HG03045 (cell line): ENCODE measurements around the gene NXPH4.
A peak's percentile ranks its signal among the peaks of the same experiment; 100 is the strongest.

Experiments
- ATAC-seq: cut with Tn5 transposase; IDR thresholded peaks from one replicate; pipeline ENCODE4 v1.9.1; 2021; ENCODE audit warnings: mild to moderate bottlenecking, moderate library complexity; ENCODE audit not compliant: unreplicated experiment

The NXPH4 gene

DNA sequence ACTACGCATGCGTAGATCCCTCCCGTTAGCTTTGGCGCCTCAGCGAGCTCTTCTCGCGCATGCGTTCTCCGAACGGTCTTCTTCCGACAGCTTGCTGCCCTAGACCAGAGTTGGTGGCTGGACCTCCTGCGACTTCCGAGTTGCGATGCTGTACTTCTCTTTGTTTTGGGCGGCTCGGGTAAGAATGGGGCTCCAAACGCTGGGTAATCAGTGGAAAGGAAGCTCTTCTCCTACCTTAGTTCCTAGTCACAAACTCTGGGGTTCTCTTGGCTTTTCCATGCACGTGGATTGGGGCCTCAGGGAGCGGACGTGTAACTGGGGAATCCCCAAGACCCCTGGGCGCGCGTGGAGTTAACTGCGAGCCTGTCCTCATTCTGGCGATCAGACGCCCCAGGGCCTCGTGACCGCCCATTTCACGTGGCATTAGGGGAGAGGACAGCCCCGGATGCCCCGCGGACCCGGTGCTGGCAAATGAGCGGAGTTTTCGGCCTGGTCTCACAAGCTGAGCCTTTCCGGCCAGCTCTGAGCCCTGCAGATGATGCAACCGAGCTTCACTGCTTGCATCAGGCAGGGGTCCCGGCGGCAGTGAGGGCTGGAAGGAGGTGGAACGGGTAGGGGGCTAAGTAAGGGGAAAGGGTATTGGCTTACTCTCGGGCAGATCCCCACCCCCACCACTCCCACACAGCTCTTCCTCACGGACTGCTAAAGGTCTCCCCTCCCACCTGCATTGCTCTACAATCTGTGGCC is 13.2 kb downstream of the NXPH4 start, which contains the start of gene SHMT2:
Gene SHMT2 (plus strand): TSS at position 78 of the 747 bp plus-strand sequence. CDS start 68 bp downstream, at position 146.
- ATAC-seq = peak; percentile 63

DNA sequence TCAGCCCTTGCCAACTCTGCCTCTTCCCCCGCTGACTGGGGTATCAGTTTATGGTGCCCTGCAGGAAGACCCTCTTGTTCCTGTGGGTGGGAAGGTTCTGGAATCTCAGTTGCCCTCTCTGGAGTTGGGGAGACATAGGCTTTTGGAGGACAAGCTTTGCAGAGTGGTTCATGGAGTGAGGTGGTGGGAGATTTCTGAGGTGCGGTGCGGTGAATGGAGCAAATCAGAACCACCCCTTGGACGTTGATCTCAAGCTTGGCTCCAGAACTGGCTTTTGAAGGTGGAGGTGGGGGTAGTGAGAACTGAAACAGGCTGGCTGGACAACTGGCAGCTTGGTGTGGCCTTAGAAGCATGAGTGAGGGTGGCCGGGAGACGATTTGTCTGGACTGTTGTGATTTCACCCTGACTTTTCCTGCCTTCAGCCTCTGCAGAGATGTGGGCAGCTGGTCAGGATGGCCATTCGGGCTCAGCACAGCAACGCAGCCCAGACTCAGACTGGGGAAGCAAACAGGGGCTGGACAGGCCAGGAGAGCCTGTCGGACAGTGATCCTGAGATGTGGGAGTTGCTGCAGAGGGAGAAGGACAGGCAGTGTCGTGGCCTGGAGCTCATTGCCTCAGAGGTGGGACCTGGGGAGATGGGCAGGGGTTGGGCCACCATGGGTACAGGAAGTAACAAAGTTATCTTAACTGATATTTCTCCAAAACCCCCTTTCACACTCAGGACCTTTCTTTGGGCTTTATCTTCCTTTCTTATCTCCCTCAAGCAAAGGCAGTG is 14.0 kb downstream of the NXPH4 start:
- no peak for ATAC-seq

DNA sequence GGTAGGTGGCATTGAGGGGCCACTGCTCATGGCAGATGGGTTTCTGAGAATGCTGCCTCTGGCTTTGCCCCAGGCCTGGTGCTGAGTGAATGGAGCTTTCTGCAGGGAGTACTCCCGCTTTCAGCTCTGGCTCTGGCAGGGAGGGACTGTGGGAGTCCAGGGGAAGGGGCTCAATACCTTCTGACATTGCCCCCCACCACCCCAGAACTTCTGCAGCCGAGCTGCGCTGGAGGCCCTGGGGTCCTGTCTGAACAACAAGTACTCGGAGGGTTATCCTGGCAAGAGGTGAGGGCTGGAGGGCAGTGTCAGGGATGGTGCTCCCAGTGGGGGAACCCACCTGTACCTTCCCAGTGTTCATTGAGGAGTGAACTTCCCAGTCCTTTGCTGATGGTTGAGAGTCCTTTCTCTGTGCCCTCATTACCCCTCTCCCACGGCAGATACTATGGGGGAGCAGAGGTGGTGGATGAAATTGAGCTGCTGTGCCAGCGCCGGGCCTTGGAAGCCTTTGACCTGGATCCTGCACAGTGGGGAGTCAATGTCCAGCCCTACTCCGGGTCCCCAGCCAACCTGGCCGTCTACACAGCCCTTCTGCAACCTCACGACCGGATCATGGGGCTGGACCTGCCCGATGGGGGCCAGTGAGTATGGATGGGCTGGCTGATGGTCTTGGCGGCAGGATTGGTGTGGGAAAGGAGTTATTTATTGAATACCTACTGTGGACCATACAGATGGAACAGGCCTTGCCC is 14.9 kb downstream of the NXPH4 start:
- ATAC-seq = no peak

GRCh38 chr12:57232156-57232756 is 15.7 kb downstream of the NXPH4 start:
- no peak for ATAC-seq

DNA sequence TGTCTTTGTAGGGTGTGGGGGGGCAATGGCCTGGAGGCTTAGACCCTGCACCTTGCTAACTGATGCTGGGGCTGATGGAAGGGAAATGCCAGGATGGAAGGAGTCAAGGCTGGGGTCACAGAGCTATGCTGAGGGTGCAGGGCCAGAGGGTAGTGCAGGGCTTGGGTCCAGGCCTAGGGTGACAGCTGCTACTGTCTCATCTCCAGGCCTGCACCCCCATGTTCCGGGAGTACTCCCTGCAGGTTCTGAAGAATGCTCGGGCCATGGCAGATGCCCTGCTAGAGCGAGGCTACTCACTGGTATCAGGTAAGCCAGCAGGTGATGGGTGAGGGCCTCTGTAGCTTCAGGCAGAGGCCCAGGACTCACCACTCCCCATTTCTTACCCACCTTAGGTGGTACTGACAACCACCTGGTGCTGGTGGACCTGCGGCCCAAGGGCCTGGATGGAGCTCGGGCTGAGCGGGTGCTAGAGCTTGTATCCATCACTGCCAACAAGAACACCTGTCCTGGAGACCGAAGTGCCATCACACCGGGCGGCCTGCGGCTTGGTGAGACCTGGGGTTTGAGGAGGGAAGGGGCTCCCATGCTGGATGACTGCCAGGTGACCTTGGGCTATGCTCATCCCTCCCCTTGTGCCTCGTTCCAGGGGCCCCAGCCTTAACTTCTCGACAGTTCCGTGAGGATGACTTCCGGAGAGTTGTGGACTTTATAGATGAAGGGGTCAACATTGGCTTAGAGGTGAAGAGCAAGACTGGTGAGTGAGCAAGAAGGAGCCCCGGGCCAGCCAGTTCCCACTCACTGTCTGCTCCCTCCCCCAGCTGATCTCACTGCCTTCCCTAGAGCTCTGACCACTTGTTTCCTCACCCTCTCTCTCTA is 17.0 kb downstream of the NXPH4 start:
- no peak for ATAC-seq

DNA sequence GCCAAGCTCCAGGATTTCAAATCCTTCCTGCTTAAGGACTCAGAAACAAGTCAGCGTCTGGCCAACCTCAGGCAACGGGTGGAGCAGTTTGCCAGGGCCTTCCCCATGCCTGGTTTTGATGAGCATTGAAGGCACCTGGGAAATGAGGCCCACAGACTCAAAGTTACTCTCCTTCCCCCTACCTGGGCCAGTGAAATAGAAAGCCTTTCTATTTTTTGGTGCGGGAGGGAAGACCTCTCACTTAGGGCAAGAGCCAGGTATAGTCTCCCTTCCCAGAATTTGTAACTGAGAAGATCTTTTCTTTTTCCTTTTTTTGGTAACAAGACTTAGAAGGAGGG is 17.6 kb downstream of the NXPH4 start:
- ATAC-seq = no peak

GRCh38 chr12:57234571-57235016 is 18.0 kb downstream of the NXPH4 start:
- ATAC-seq = no peak

- ATAC-seq = no peak
Observed at GRCh38 chr12:57235017-57235727, 18.6 kb downstream of the NXPH4 start.

GRCh38 chr12:57235728-57236131 is 19.1 kb downstream of the NXPH4 start:
- no peak for ATAC-seq

GRCh38 chr12:57236201-57236924 is 19.8 kb downstream of the NXPH4 start:
- ATAC-seq = no peak

GRCh38 chr12:57236925-57237595 is 20.5 kb downstream of the NXPH4 start:
- no peak for ATAC-seq

DNA sequence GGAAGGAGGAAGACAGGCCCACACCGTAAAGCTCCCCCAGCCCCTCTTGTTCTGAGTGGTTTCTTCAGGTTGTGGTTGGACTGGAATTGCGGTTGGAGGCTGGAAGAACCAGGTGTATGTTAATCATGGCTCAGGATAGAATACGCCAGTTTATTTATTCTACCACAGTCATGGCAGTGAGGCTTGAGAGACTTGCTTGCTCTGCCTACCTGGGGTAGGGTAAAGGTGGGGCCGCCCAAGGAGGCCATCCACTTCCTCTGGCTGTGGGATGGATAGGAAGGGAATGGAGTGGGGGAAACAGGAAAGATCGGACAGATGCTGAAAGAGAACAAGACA is 21.0 kb downstream of the NXPH4 start:
- ATAC-seq = no peak

GRCh38 chr12:57237932-57238853 is 21.6 kb downstream of the NXPH4 start:
- no peak for ATAC-seq

DNA sequence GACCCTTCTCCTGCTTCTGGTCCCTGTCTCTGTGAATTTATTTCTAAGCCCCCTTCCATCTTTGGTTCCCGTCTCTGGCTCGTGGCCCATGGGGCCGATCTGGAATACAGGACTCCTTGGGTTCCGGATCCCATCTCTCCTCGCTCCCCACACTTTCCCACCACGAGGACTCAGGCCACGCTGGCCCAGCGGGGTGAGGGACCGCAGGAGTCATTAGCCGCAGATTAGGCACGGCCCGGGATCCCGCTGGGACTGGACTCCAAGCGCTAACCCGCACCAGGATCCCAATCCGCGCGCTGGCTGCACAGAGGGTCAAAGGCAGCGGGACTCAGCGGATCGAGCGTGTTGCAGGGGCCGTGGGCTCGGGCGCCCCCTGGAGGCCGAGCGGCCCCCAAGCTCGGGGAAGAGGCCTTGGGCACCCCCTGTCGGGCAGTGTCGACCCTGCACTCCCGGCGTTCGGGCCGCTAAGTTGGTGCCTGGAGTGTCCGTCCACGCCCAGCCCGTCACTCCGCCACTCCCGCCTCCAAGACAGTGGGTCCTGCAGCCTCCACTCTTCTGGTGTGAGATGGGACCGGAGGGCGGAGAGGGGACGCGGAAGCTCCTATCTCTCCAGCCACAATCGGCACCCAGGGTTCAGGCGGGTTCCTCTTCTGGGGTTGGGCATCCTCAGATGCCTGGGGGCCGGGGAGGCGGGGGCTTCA is 22.4 kb downstream of the NXPH4 start:
- ATAC-seq = peak; percentile 47

GRCh38 chr12:57239587-57240065 is 23.0 kb downstream of the NXPH4 start:
- ATAC-seq = no peak

DNA sequence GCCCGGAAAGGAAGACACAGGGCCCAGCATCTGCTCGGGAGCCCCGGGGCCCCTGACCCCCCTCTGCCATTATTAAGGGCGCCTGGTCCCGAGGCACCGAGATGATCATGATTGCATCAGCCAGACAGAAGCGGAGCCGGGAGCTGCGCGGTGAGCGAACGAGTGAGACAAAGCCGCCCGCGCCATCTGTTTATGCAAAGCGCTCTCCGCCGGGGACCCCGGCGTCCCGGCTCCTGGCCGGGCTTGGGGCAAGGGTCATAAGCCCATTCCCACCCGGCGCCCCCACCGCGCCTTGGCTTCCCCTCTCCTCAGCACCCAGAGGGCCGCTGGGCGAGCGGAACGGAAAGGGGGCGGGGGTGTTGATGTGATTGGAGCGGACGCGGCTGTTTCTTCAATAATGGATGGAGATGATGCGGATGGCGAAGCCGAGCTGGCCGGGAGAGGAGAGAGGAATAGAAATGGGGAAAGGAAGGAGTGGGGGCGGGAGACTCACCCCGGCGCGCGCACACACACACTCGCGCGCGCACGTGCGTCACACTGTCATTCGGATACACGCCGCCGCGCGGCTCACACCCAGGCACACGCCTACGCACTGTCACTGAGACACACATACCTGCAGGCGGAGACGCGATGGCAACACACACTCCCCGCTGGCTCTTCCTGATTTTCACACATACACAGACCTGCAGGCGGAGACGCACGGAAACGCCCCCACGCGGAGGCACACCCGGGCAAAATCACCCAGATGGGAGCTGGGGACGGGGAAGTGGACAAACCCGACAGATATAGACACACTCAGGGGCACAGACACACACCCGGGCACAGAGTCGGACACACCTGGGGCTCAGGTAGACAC is 23.7 kb downstream of the NXPH4 start:
- peak; percentile 21 for ATAC-seq
